Right atrium auricular region (tissue), 2 donors: ENCODE data around the gene UNC13A. TPM values are rescaled to one million over a fixed set of nuclear protein-coding genes. Genes with fewer than 3 reads are reported as not detected.

Experiments used
- DNase-seq: peaks from one replicate; pipeline ENCODE4 v3.0.0-alpha.2; 2019; ENCODE audit warnings: low spot score
- H3K27ac ChIP-seq, 2 donors: fragments of 200-600 bp; sonication (generic); 1 replicate in 1 of 2; 2 replicates in 1 of 2; pipeline ENCODE4 v1.5.1; 2016 to 2019
- H3K27me3 ChIP-seq, 2 donors: fragments of 200-600 bp; sonication (generic); one replicate each; pipeline versions ENCODE4 v1.5.1 to v1.6.0; 2017 to 2019
- H3K36me3 ChIP-seq: fragments of 200-600 bp; sonication (generic); one replicate; pipeline ENCODE4 v1.5.1; 2016
- H3K4me1 ChIP-seq, 2 donors: fragments of 200-600 bp; sonication (generic); one replicate each; pipeline versions ENCODE4 v1.5.1 to v1.6.0; 2017 to 2019
- H3K4me3 ChIP-seq, 2 donors: fragments of 200-600 bp; sonication (generic); 1 replicate in 1 of 2; 2 replicates in 1 of 2; pipeline ENCODE4 v1.5.1; 2017 to 2019; ENCODE audit warnings: mild to moderate bottlenecking in 1 of 2, moderate library complexity in 1 of 2
- H3K9me3 ChIP-seq, 2 donors: fragments of 200-600 bp; sonication (generic); one replicate each; pipeline ENCODE4 v1.5.1; 2019
- total RNA-seq, 2 donors: library from RNA; depleted of rRNA; stranded (reverse); fragments of >200 nt; gene quantifications; one replicate each; pipeline ENCODE4 v1.1.0, GENCODE V29; 2016
- TF ChIP-seq, protein P1 (sequence below), 2 donors: fragments of 200-600 bp; sonication (generic); IDR thresholded peaks; one replicate each; pipeline ENCODE4 v1.5.1; 2019; ENCODE audit warnings: antibody characterized with exemption in 2 of 2

UNC13A gene
- total RNA-seq, 2 donors from 2014 or later: 0.08 TPM; not detected in 1

DNA sequence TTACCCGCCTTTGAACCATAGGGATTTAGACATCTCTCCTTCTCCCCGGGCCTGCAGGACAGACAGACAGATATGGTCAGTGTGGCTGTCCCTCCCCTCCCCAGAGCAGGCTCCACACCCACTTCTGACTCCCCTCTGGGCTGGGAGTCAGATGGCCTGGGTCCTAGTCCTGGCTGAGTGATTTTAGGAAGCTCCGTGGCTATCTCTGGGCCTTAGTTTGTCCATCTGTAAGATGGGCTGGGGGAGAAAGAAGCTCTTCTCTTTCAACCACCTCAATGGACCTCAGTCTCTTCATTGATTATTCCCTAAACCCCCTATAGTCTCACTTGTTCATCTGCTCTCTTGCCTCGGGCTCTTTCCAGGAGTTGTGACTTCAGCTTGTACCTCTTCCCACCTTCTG lies 35.5 kb downstream of the UNC13A start:
- no peaks in the 10 kb centered on the region for H3K27me3 ChIP-seq
- no peak overlapping the region for H3K27ac ChIP-seq
- H3K4me3 ChIP-seq: no peak overlapping the region
- DNase-seq: no peak
- no peaks in the 10 kb centered on the region for H3K4me1 ChIP-seq
- no peaks in the 10 kb centered on the region for H3K36me3 ChIP-seq
- H3K9me3 ChIP-seq: no peaks in the 10 kb centered on the region
- TF ChIP-seq, protein P1, sequence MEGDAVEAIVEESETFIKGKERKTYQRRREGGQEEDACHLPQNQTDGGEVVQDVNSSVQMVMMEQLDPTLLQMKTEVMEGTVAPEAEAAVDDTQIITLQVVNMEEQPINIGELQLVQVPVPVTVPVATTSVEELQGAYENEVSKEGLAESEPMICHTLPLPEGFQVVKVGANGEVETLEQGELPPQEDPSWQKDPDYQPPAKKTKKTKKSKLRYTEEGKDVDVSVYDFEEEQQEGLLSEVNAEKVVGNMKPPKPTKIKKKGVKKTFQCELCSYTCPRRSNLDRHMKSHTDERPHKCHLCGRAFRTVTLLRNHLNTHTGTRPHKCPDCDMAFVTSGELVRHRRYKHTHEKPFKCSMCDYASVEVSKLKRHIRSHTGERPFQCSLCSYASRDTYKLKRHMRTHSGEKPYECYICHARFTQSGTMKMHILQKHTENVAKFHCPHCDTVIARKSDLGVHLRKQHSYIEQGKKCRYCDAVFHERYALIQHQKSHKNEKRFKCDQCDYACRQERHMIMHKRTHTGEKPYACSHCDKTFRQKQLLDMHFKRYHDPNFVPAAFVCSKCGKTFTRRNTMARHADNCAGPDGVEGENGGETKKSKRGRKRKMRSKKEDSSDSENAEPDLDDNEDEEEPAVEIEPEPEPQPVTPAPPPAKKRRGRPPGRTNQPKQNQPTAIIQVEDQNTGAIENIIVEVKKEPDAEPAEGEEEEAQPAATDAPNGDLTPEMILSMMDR (IDR thresholded peaks at IDR 0.05): no peak

DNA sequence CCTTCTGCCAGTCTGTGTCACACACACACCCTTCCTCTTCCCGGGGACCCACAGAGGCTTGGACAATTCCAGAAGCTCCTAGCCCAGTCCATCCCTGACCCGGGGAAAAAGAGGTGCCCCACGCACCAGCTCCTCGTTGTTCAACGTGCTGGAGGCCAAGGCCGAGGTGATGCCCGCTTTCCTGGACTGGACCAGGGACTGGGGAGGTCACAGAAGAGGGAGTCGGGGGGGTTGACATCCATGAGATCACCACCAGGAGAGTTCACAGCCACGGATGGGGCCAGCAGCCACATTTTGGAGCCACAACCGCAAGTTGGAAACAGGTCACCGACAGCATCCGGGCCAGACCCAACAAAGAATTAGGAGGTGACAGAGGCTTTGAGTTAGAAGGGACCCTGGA lies 39.4 kb downstream of the UNC13A start:
- TF ChIP-seq, protein P1 (IDR thresholded peaks at IDR 0.05): no peak
- Histone ChIP-seq H3K9me3 (no peaks in the 10 kb centered on the region), H3K27me3 (no peaks in the 10 kb centered on the region), H3K36me3 (no peaks in the 10 kb centered on the region), H3K4me3 (no peak overlapping the region), H3K27ac (no peak overlapping the region), H3K4me1 (no peaks in the 10 kb centered on the region)
- no peak for DNase-seq

DNA sequence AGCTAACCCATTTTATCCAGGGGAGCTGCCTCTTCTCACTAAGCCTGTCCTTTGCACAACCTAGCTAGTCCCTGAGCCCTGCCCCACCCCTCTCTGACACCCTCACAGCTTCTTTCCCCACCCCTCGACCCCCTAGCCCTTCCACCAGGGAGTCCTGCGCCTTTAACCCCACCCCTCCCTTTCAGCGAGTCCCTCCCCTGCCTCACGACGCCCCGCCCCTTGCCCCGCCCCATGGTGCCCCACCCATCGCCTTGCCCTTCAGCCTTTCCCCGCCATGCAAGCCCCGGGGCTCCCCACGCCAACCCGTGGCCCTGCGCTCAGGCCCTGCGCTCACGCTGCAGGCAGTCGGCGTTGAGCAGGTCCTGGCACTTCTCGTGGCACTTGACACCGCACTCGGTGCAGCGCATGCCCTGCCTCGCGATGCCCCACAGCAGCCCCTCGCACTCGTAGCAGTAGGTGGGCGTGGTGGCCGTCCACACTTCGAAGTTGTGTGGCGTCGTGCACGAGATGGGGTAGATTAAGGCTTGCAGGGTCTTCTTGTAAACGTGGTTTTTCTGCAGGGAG lies 40.0 kb downstream of the UNC13A start:
- Histone ChIP-seq H3K36me3 (no peaks in the 10 kb centered on the region), H3K27me3 (no peaks in the 10 kb centered on the region), H3K27ac (no peak overlapping the region), H3K4me1 (no peaks in the 10 kb centered on the region), H3K9me3 (no peaks in the 10 kb centered on the region), H3K4me3 (no peak overlapping the region)
- TF ChIP-seq, protein P1 (IDR thresholded peaks at IDR 0.05): no peak
- no peak for DNase-seq

DNA sequence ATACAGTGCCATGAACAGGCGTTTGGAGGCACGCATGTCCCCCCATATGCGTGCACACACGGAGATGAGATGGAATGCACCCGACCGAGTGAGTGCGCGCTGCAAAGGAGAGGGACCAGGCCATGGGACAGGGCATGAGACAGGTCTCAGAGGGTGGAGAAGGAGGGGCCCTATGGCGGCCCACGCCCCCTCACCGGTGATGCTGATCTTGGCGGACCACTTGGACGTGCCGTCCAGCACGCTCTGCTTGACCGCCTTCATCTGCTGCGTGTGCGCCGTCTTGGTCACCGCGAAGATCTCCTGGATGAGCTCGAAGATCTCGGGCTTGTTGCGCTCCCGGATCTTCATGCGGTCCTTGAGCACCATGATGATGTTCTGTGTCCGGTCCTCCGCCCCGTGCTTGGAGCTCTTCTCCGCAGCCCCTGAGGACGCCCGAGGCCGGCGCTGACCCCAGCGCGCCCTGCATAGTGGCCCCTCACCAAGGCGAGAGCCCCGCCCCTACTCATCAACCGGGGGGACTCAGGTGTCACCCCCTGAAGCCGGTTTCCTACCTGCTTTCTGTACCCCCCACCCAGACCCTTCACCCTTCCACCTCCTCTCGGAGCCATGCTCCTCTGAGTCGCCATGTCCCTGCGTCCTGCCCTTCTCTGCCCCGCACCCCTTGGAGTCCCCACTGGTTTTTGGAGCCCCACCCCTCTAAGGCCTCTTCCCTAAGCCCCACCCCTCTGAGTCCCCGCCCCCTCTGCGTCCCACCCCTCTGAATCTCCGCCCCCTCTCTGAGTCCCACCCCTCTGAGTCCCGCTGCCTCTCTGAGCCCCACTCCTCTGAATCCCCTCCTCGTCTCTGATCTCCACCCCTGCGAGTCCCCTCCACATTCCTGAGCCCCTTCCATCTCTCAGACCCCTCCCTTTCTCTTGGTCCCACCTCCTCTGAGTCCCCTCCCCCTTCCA lies 40.8 kb downstream of the UNC13A start:
- no peak for DNase-seq
- H3K27ac ChIP-seq: no peak overlapping the region
- H3K9me3 ChIP-seq: no peaks in the 10 kb centered on the region
- H3K27me3 ChIP-seq: no peaks in the 10 kb centered on the region
- no peak overlapping the region for H3K4me3 ChIP-seq
- TF ChIP-seq, protein P1 (IDR thresholded peaks at IDR 0.05): no peak
- no peaks in the 10 kb centered on the region for H3K4me1 ChIP-seq
- no peaks in the 10 kb centered on the region for H3K36me3 ChIP-seq

DNA sequence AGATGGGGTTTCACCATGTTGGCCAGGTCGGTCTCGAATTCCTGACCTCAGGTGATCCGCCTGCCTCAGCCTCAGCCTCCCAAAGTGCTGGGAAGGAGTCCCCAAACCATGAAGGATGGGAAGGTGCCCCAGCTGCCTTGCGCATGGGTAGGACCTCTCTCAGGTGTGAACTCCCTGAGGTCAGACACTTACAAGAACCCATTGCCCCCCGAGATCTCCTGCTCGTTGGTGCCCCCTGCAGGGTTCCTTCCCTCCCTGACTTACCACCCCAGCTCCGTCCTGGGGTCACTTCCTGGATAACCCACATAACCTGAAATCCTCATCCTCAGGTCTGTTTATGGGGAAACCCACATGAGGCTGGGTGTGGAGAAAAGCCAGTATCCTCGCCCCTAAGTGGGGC lies 41.7 kb downstream of the UNC13A start:
- Histone ChIP-seq H3K4me1 (no peaks in the 10 kb centered on the region), H3K27me3 (no peaks in the 10 kb centered on the region), H3K9me3 (no peaks in the 10 kb centered on the region), H3K36me3 (no peaks in the 10 kb centered on the region), H3K4me3 (no peak overlapping the region), H3K27ac (no peak overlapping the region)
- DNase-seq: no peak
- TF ChIP-seq, protein P1 (IDR thresholded peaks at IDR 0.05): no peak
